GM11168 (cell line): ENCODE data around the gene PEMT.
"Not testable (repeated sequence)": the region's sequence is repeated elsewhere in the genome, so short reads cannot be mapped to it uniquely, and the experiment has no call there.

Source experiments
- in situ Hi-C: fragments of 300-500 bp; cut with MboI; formaldehyde crosslinking; loops from one replicate; pipeline ENCODE4 v1.12.0; 2022; ENCODE audit warnings: low sequenced_read_pairs; ENCODE audit not compliant: unreplicated experiment

Gene PEMT

DNA sequence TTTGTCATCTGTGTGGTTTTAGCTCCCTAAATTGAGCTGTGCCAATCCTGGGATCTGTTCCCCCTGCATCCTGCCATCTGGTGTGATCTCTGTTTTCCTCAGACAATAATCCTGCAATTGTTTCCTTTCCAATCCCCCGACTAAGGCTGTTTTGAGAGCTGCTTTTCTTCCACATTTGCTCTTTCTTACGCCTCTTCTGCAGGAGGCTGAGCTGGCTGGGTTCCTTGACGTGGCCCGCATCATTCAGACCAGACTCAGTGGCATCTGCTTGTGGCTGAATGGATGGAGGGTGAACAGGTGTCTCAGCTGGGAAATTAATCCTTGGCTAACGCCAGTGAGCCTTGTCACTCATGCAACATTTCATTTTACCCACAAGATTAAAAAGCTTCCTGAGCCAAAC, 124.5 kb downstream of the PEMT start:
- in situ Hi-C loops = no loop called here

- in situ Hi-C loops = no loop called here
These were observed 125.0 kb downstream of the PEMT start for GRCh38 chr17:17466511-17466910.

- in situ Hi-C loops = not testable (repeated sequence)
These were observed 125.6 kb downstream of the PEMT start for GRCh38 chr17:17465878-17466277.

DNA sequence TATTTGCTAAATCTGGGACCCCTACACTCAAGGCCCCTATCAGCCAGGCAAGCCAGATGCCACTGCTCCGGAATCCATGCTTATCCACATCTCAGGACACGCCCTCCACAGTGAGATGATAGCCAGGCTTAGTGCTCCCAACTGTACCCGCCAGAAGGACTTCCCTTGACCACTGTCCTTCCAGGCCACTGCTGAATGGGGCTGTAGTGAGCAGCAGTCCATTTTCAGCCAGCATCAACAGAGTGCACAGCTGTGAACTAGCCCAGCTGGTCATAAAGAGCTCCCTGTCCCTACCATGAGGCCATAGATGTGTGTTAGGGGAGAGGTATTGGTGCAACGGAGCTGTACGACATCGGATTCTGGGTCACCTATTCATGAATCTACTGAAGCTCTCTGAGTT, 127.7 kb downstream of the PEMT start:
- in situ Hi-C loops = no loop called here

DNA sequence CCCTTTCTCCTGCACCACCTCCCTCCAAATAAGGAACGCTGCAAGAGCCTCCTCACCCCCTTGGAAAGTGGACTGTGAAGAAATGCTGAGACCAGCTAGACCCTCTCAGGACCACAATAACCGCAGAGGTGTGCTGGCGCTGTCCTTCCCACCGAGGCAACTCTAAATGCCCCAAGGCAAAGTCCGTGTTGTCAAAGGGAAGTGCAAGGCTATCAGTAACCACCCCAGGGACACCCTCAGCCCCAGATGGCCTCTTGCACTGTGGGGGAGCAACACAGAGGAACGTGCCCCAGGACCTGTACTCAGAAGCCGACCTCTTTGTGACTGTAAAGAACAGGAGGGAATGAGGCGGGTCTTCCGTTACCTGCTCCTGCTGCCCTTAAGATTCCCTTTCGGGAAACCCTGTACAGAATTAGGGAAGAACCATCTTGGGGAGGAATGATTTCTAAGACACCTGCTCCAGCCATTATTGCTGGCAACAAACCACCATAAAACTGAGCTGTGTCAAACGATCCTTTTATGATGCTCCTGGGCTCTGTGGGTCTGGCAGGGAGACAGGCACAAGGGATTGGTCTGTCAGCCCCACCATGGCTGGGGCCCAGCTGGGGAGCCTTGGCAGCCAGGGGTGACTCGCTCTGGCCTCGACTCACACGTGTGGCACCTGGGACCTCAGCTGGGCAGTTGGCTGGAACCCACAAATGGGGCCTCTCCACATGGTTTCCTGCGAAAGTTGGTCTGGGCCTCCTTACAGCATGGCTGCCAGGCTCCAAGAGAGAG, 129.3 kb downstream of the PEMT start:
- in situ Hi-C loops = no loop called here

GRCh38 chr17:17460038-17460437, 131.5 kb downstream of the PEMT start:
- in situ Hi-C loops = no loop called here

DNA sequence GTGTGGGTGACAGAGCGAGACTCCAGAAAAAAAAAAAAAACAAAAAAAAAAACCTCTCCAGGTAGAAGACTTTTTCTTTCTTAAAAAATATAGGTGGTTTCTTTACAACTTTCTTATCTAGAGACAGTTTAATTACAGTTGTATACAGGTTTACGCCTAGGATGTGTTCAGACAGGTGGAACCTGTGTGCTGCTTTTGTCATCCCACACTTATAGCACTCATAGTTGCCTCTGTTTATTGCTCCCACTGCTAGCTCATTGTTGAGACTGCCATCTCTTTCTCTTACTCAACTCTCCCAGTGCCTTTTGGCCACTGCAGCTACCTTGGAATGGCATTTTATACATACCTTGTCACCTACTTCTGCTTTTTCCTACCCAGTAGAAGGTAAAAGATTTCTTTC, 133.8 kb downstream of the PEMT start:
- in situ Hi-C loops = no loop called here

DNA sequence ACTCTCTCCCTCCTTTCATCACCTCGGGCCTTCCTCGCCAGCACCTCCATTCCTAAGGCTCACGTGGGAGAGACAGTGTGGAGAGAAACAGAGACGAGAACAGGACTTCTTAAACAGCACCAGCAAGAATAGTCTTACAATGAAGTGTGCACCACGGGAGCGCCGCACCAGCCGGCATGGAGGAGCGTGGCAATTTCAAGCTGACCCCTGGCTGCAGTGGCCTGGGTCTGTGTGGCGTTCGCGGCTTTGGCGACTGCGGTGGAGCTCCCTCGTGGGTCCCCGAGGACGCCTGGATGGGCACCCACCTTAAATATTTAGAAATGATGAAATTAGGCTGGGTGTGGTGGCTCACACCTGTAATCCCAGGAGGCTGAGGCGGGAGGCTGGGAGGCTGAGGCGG, 135.3 kb downstream of the PEMT start:
- in situ Hi-C loops = no loop called here
